ENCODE data around the gene OXSR1.

GRCh38 chr3:38255627-38256026 is 90.3 kb downstream of the OXSR1 start:
- no peak for TF ChIP-seq CTCF (IDR thresholded peaks at IDR 0.05)
- no peak for TF ChIP-seq EP300 (IDR thresholded peaks at IDR 0.05)

Measured in ovary (tissue), 3 donors.